GM19240 (cell line): ENCODE results near the gene ACP1.
"Not testable (repeated sequence)": the region's sequence is repeated elsewhere in the genome, so short reads cannot be mapped to it uniquely, and the experiment has no call there.

ENCODE experiments used
- DNase-seq: peaks from one replicate; pipeline ENCODE4 v3.0.0; 2011; ENCODE audit warnings: low spot score; ENCODE audit not compliant: insufficient read length

ACP1 gene

GRCh38 chr2:310994-311393 is 46.2 kb downstream of the ACP1 start:
- no peak for DNase-seq

GRCh38 chr2:313991-314390 is 49.2 kb downstream of the ACP1 start:
- DNase-seq = no peak

GRCh38 chr2:314561-315336 is 50.0 kb downstream of the ACP1 start:
- no peak for DNase-seq

GRCh38 chr2:315925-316324 is 51.2 kb downstream of the ACP1 start:
- not testable (repeated sequence) for DNase-seq

GRCh38 chr2:316381-316780 is 51.6 kb downstream of the ACP1 start:
- no peak for DNase-seq

GRCh38 chr2:317501-318424 is 53.0 kb downstream of the ACP1 start:
- DNase-seq = no peak

GRCh38 chr2:319059-319600 is 54.4 kb downstream of the ACP1 start:
- no peak for DNase-seq

- no peak for DNase-seq
These were observed 55.8 kb downstream of the ACP1 start for GRCh38 chr2:320561-320960.

GRCh38 chr2:322326-322725 is 57.6 kb downstream of the ACP1 start:
- DNase-seq = no peak

GRCh38 chr2:323035-323434 is 58.3 kb downstream of the ACP1 start:
- no peak for DNase-seq
